Activated CD4-positive, alpha-beta memory T cell treated with anti-CD3 and anti-CD28 coated beads, Interleukin-2, amount 10 ng/mL, durations not matched to agents 7 days and 5 days (primary cell): ENCODE measurements around the gene SNX13. TPM values are rescaled to one million over a fixed set of nuclear protein-coding genes. Genes with fewer than 3 reads are reported as not detected.

ENCODE experiments used
- CTCF ChIA-PET: fragments of 350-600 bp; sonication (Branson Sonifier 250); formaldehyde crosslinking; loops from one replicate; lab custom pipeline; 2021; ENCODE audit warnings: antibody characterized with exemption, inconsistent platforms; lab: Charles Lee
- POLR2A ChIA-PET: fragments of 350-600 bp; sonication (Branson Sonifier 250); formaldehyde crosslinking; loops from one replicate; lab custom pipeline; 2021; ENCODE audit warnings: antibody characterized with exemption; lab: Charles Lee
- DNase-seq: peaks from one replicate; pipeline ENCODE4 v3.0.0-alpha.2; 2020
- H3K27ac Mint-ChIP-seq: one replicate; pipeline ENCODE4 v1.8.0; 2021; ENCODE audit warnings: mild to moderate bottlenecking, mixed read lengths
- H3K27me3 Mint-ChIP-seq: one replicate; pipeline ENCODE4 v1.8.0; 2021; ENCODE audit warnings: mixed read lengths
- H3K36me3 Mint-ChIP-seq: one replicate; pipeline ENCODE4 v1.8.0; 2021; ENCODE audit warnings: low read depth, mixed read lengths
- H3K4me1 Mint-ChIP-seq: one replicate; pipeline ENCODE4 v1.8.0; 2021; ENCODE audit warnings: mixed read lengths
- H3K4me3 Mint-ChIP-seq: one replicate; pipeline ENCODE4 v1.8.0; 2021; ENCODE audit warnings: mild to moderate bottlenecking, mixed read lengths
- H3K9me3 Mint-ChIP-seq: one replicate; pipeline ENCODE4 v1.8.0; 2021; ENCODE audit warnings: mixed read lengths
- total RNA-seq, 2 experiments: library from RNA; stranded (reverse); gene quantifications; one replicate each; pipeline ENCODE4 v1.2.3, GENCODE V29; 2021

SNX13 gene
- total RNA-seq, 2 experiments from 2014 or later: 23.8 to 25.9 TPM

GRCh38 chr7:17849504-17849903, 90.8 kb downstream of the SNX13 start:
- H3K4me1 Mint-ChIP-seq: peaks cover 19% of the 10 kb centered on the region
- no peak overlapping the region for H3K4me3 Mint-ChIP-seq
- H3K27ac Mint-ChIP-seq: no peak overlapping the region
- no peak for DNase-seq
- no peaks in the 10 kb centered on the region for H3K27me3 Mint-ChIP-seq
- no peaks in the 10 kb centered on the region for H3K9me3 Mint-ChIP-seq
- POLR2A ChIA-PET: no interaction called here
- CTCF ChIA-PET: no interaction called here
- peaks cover 44% of the 10 kb centered on the region for H3K36me3 Mint-ChIP-seq

DNA sequence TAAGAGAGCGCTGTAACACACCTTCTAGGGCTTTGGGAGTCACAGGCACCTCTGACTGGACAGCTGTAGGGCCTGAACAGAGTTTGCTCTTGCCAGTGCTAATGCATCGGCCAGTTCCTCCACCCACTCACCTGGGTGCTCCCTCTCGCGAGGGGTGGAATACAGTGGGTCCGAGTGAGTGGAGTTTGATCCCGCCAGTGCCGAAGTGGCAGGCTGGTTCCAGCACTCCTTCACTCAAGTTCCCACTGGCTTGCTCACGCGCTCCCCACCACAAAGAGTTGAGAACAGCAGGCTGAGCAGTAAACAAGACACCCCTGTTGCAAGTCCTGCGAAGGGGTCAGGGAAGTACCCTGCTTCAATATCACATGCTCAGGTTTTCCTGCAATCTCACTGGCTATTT, 91.8 kb downstream of the SNX13 start:
- H3K27ac Mint-ChIP-seq: no peak overlapping the region
- ChIA-PET CTCF (no interaction called here), POLR2A (no interaction called here)
- H3K27me3 Mint-ChIP-seq: no peaks in the 10 kb centered on the region
- no peaks in the 10 kb centered on the region for H3K9me3 Mint-ChIP-seq
- peaks cover 22% of the 10 kb centered on the region for H3K4me1 Mint-ChIP-seq
- H3K36me3 Mint-ChIP-seq: peaks cover 48% of the 10 kb centered on the region
- no peak overlapping the region for H3K4me3 Mint-ChIP-seq
- DNase-seq: no peak

- H3K4me3 Mint-ChIP-seq: no peak overlapping the region
- peaks cover 38% of the 10 kb centered on the region for H3K36me3 Mint-ChIP-seq
- CTCF ChIA-PET: no interaction called here
- no peaks in the 10 kb centered on the region for H3K27me3 Mint-ChIP-seq
- POLR2A ChIA-PET: no interaction called here
- peaks cover 2% of the 10 kb centered on the region for H3K9me3 Mint-ChIP-seq
- H3K27ac Mint-ChIP-seq: no peak overlapping the region
- no peak for DNase-seq
- peaks cover 23% of the 10 kb centered on the region for H3K4me1 Mint-ChIP-seq
Measured at GRCh38 chr7:17846935-17847334, 93.4 kb downstream of the SNX13 start.

GRCh38 chr7:17845197-17845547, 95.1 kb downstream of the SNX13 start:
- Mint-ChIP-seq H3K9me3 (peaks cover 4% of the 10 kb centered on the region), H3K27me3 (no peaks in the 10 kb centered on the region), H3K27ac (no peak overlapping the region), H3K36me3 (peaks cover 36% of the 10 kb centered on the region), H3K4me3 (no peak overlapping the region), H3K4me1 (peaks cover 22% of the 10 kb centered on the region)
- ChIA-PET CTCF (no interaction called here), POLR2A (no interaction called here)
- DNase-seq: no peak

DNA sequence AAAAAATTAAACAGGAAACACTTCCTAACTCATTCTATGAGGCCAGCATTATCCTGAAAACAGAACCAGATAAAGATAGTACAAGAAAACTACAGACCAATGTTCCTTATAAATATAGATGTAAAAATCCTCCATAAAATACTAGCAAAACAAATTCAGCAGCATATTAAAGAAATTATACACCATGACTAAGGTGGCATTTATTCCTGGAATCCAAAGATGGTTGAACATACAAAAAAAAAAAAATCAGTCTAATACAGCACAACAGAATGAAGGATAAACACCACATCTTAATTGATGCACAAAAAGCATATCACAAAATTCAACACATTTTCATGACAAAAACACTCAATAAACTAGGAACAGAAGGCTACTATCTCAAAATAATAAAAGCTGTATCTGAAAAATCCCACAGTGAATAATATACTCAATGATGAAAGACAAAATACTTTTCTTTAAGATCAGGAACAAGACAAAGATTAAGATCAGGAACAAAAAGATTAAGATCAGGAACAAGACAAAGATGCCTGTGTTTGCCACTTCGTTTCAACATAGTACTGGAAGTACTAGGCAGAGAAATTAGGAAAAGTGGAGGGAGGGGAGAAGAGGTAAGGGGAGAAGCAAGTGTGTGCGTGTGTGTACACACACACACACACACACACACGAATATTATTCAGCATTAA, 95.6 kb downstream of the SNX13 start:
- Mint-ChIP-seq H3K9me3 (peaks cover 4% of the 10 kb centered on the region), H3K27me3 (no peaks in the 10 kb centered on the region), H3K4me1 (peaks cover 22% of the 10 kb centered on the region), H3K4me3 (no peak overlapping the region), H3K27ac (no peak overlapping the region), H3K36me3 (peaks cover 40% of the 10 kb centered on the region)
- POLR2A ChIA-PET: no interaction called here
- no peak for DNase-seq
- CTCF ChIA-PET: no interaction called here

DNA sequence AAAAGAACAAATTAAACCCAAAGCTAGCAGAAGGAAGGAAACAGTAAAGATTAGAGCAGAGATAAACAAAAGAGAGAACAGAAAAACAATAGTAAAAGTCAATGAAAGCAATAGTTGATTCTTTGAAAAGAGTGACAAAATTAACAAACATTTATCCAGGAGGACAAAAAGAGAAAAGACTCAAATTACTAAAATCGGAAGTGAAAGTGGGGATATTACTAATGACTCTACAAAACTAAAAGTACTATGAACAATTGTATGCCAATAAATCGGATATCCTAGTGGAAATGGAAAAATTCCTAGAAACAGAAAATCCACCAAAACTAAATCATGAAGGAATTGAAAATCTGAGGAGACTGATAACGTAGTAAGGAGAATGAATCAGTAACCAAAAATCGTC, 96.3 kb downstream of the SNX13 start:
- H3K9me3 Mint-ChIP-seq: peaks cover 4% of the 10 kb centered on the region
- ChIA-PET POLR2A (no interaction called here), CTCF (no interaction called here)
- no peak overlapping the region for H3K27ac Mint-ChIP-seq
- H3K4me1 Mint-ChIP-seq: peaks cover 22% of the 10 kb centered on the region
- no peaks in the 10 kb centered on the region for H3K27me3 Mint-ChIP-seq
- H3K4me3 Mint-ChIP-seq: no peak overlapping the region
- DNase-seq: no peak
- peaks cover 42% of the 10 kb centered on the region for H3K36me3 Mint-ChIP-seq

DNA sequence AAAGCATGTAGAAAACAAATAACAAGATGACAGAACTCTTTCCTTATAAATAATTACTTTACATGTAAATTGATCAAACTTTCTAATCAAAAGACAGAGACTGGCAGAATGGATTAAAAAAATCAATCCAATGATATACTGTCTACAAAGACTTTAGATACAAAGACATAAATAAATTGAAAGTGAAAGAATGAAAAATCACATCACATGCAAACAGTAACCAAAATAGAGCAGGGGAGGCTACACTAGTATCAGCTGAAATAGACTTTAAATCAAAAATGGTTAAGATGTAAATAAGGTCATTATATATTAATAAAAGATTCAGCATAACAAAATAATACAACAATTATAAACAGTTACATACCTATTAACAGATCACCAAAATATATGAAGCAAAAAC, 97.3 kb downstream of the SNX13 start:
- ChIA-PET CTCF (no interaction called here), POLR2A (interaction anchor here (0.9 kb wide), 1 partner anchor 36 kb away, joined by 3 read pairs; no protein-coding TSS in a partner anchor)
- no peak for DNase-seq
- no peak overlapping the region for H3K4me3 Mint-ChIP-seq
- peaks cover 43% of the 10 kb centered on the region for H3K36me3 Mint-ChIP-seq
- no peaks in the 10 kb centered on the region for H3K27me3 Mint-ChIP-seq
- peaks cover 4% of the 10 kb centered on the region for H3K9me3 Mint-ChIP-seq
- H3K4me1 Mint-ChIP-seq: peaks cover 22% of the 10 kb centered on the region
- H3K27ac Mint-ChIP-seq: no peak overlapping the region

DNA sequence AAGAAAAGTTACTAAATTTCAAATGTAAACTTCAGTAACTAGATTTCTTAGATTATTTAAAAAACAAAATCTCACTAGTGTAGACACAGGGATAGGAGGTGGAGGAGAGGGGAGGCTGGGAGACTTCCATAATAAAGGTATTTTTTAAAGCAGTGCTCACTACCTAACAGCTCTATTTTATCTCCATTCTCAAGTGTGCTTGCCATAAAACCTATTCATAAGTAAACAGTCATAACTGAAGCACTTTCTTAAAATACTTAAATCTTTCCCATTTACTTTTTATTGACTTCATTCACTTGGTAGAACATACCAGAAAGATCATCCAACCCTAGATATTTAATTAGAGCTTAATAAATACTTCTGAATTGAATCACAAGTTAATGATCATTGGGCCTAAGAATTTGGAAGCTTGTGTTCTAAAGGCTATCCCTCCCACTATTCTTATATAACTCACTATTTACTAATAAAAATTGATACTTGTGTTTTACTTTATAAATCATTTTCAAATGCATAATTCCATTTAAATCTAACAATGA, 107.4 kb downstream of the SNX13 start:
- Mint-ChIP-seq H3K36me3 (peaks cover 6% of the 10 kb centered on the region), H3K27ac (no peak overlapping the region), H3K27me3 (no peaks in the 10 kb centered on the region), H3K9me3 (no peaks in the 10 kb centered on the region), H3K4me3 (no peak overlapping the region), H3K4me1 (no peaks in the 10 kb centered on the region)
- ChIA-PET CTCF (no interaction called here), POLR2A (no interaction called here)
- no peak for DNase-seq

- CTCF ChIA-PET: no interaction called here
- Mint-ChIP-seq H3K9me3 (no peaks in the 10 kb centered on the region), H3K4me1 (no peaks in the 10 kb centered on the region), H3K27ac (no peak overlapping the region), H3K36me3 (peaks cover 6% of the 10 kb centered on the region), H3K4me3 (no peak overlapping the region), H3K27me3 (no peaks in the 10 kb centered on the region)
- POLR2A ChIA-PET: no interaction called here
- no peak for DNase-seq
Measured at GRCh38 chr7:17832242-17832641, 108.1 kb downstream of the SNX13 start.

GRCh38 chr7:17830206-17830605, 110.1 kb downstream of the SNX13 start:
- DNase-seq: no peak
- CTCF ChIA-PET: no interaction called here
- H3K27ac Mint-ChIP-seq: no peak overlapping the region
- peaks cover 7% of the 10 kb centered on the region for H3K36me3 Mint-ChIP-seq
- no peaks in the 10 kb centered on the region for H3K4me1 Mint-ChIP-seq
- H3K27me3 Mint-ChIP-seq: no peaks in the 10 kb centered on the region
- H3K4me3 Mint-ChIP-seq: no peak overlapping the region
- no peaks in the 10 kb centered on the region for H3K9me3 Mint-ChIP-seq
- POLR2A ChIA-PET: no interaction called here

GRCh38 chr7:17829001-17829400, 111.3 kb downstream of the SNX13 start:
- Mint-ChIP-seq H3K36me3 (peaks cover 11% of the 10 kb centered on the region), H3K4me1 (no peaks in the 10 kb centered on the region), H3K9me3 (no peaks in the 10 kb centered on the region), H3K27ac (no peak overlapping the region), H3K27me3 (no peaks in the 10 kb centered on the region), H3K4me3 (no peak overlapping the region)
- no peak for DNase-seq
- ChIA-PET POLR2A (no interaction called here), CTCF (no interaction called here)

DNA sequence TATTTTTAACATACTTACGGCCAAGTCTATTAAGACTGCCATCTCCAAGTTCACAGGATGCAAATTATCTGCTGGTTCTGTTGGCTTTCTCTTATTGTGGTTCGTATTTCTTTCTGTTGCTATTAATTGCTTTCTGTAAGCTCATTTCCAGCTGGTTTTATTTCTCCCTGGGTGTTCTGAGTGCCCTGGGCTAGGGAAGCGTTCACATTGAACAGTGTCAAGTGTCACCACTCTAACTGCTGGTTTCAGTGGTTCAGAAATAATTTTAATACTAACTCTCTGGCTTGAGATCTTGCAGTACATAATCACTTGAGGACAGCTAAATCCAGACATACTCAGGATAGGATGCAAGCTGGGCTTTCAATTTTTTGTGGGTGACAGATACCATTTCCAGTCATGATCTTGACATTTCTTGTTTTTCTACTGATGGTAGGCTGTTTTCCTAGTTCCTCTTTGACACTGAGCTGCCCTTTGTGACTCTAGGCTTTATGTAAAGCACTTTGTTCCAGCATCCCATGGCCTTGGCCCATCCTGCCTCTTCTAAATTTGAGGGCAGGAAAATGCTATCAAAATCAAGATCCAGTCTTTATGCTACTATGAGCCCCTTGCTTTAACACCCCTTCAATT, 117.6 kb downstream of the SNX13 start:
- no peak overlapping the region for H3K27ac Mint-ChIP-seq
- H3K36me3 Mint-ChIP-seq: peaks cover 17% of the 10 kb centered on the region
- ChIA-PET POLR2A (interaction anchor here (0.8 kb wide), 1 partner anchor 1882 kb away, joined by 3 read pairs; no protein-coding TSS in a partner anchor), CTCF (no interaction called here)
- H3K9me3 Mint-ChIP-seq: no peaks in the 10 kb centered on the region
- no peaks in the 10 kb centered on the region for H3K27me3 Mint-ChIP-seq
- H3K4me3 Mint-ChIP-seq: no peak overlapping the region
- H3K4me1 Mint-ChIP-seq: no peaks in the 10 kb centered on the region
- no peak for DNase-seq

DNA sequence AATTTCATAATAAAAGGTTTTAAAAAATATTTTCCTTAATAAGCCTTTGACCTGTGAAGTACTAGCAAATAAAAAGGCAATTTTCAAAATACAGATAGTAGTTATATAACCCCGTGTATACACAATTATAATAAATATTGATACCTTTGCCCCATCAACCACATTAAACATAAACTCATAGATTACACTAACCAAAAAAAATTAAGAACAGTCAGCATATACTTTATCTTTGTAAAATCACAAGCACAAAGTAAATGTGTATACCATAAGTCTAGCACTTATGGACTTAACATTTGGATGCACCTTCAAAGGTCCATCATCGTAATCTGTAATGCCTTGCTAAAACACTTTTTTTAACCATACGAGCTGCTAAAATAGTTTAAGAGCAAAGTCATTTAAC, 123.4 kb downstream of the SNX13 start:
- Mint-ChIP-seq H3K4me3 (no peak overlapping the region), H3K4me1 (no peaks in the 10 kb centered on the region), H3K36me3 (peaks cover 16% of the 10 kb centered on the region)

DNA sequence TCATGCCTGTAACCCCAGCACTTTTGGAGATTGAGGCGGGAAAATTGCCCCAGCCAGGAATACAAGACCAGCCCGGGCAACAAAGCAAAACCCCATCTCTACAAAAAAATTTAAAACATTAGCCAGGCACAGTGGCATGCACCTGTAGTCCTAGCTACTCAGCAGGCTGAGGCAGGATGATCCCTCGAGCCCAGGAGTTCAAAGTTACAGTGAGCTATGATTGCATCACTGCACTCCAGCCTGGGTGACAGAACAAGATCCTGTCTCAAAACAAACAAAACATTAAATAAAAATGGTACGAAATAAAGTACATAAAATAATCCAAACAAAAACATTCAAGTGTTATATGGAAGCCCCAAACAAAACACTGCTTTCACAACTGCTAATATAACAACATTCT, 125.0 kb downstream of the SNX13 start:
- Mint-ChIP-seq H3K27ac (no peak overlapping the region), H3K27me3 (no peaks in the 10 kb centered on the region), H3K36me3 (peaks cover 26% of the 10 kb centered on the region), H3K4me1 (no peaks in the 10 kb centered on the region), H3K4me3 (no peak overlapping the region), H3K9me3 (peaks cover 10% of the 10 kb centered on the region)
- ChIA-PET CTCF (interaction anchor here (1.1 kb wide), 1 partner anchor 12 kb away, joined by 3 read pairs; no protein-coding TSS in a partner anchor), POLR2A (no interaction called here)
- DNase-seq: no peak

More for the DNA sequence above, 123.4 kb downstream of the SNX13 start:
- POLR2A ChIA-PET: no interaction called here
- DNase-seq: no peak
- Mint-ChIP-seq H3K27me3 (no peaks in the 10 kb centered on the region), H3K9me3 (peaks cover under 1% of the 10 kb centered on the region), H3K27ac (no peak overlapping the region)
- CTCF ChIA-PET: no interaction called here
